ENCODE results near the gene STAC.
"Not testable (repeated sequence)": the region's sequence is repeated elsewhere in the genome, so short reads cannot be mapped to it uniquely, and the experiment has no call there.

STAC gene

GRCh38 chr3:36578418-36578817 lies 198.1 kb downstream of the STAC start:
- H3K4me1 Mint-ChIP-seq (ENCODE audit: low read depth); H3K27ac Mint-ChIP-seq; H3K4me3 Mint-ChIP-seq; DNase-seq (ENCODE audit: low spot score); H3K36me3 Mint-ChIP-seq (ENCODE audit: low read depth); H3K27me3 Mint-ChIP-seq (ENCODE audit: low read depth): not testable (repeated sequence)
- H3K9me3 Mint-ChIP-seq: peaks cover 17% of the 10 kb centered on the region

GRCh38 chr3:36579746-36580145 lies 199.4 kb downstream of the STAC start:
- no peaks in the 10 kb centered on the region for H3K4me1 Mint-ChIP-seq (ENCODE audit: low read depth)
- DNase-seq (ENCODE audit: low spot score): no peak
- peaks cover 17% of the 10 kb centered on the region for H3K9me3 Mint-ChIP-seq
- no peaks in the 10 kb centered on the region for H3K27me3 Mint-ChIP-seq (ENCODE audit: low read depth)
- H3K27ac Mint-ChIP-seq: no peak overlapping the region
- no peak overlapping the region for H3K4me3 Mint-ChIP-seq
- H3K36me3 Mint-ChIP-seq (ENCODE audit: low read depth): no peaks in the 10 kb centered on the region

DNA sequence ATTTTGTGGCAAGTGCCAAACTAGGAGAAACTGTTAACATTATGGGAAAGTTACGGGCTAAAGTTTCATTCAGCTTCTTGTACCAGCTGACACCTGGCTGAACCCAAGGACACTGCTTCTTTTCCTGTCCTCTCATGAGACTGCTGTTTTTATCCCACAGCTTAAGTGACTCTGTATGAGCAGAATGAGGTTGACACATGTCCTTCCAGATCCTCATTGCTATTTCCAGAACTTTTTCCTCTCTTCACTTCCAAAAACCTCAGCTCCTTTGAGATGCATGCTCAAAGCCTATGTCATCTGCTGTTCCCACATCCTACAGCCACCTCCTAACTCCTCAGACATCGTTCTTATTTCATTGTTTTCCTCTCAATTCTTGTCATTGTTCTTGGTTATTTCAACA lies 200.4 kb downstream of the STAC start:
- Mint-ChIP-seq H3K27ac (no peak overlapping the region), H3K4me3 (no peak overlapping the region), H3K4me1 (ENCODE audit: low read depth) (no peaks in the 10 kb centered on the region), H3K36me3 (ENCODE audit: low read depth) (no peaks in the 10 kb centered on the region), H3K9me3 (peaks cover 17% of the 10 kb centered on the region), H3K27me3 (ENCODE audit: low read depth) (no peaks in the 10 kb centered on the region)
- no peak for DNase-seq (ENCODE audit: low spot score)

GRCh38 chr3:36591959-36592358 lies 211.7 kb downstream of the STAC start:
- Mint-ChIP-seq H3K36me3 (ENCODE audit: low read depth) (no peaks in the 10 kb centered on the region), H3K4me1 (ENCODE audit: low read depth) (no peaks in the 10 kb centered on the region), H3K27me3 (ENCODE audit: low read depth) (no peaks in the 10 kb centered on the region), H3K4me3 (no peak overlapping the region), H3K9me3 (no peaks in the 10 kb centered on the region), H3K27ac (no peak overlapping the region)
- no peak for DNase-seq (ENCODE audit: low spot score)

DNA sequence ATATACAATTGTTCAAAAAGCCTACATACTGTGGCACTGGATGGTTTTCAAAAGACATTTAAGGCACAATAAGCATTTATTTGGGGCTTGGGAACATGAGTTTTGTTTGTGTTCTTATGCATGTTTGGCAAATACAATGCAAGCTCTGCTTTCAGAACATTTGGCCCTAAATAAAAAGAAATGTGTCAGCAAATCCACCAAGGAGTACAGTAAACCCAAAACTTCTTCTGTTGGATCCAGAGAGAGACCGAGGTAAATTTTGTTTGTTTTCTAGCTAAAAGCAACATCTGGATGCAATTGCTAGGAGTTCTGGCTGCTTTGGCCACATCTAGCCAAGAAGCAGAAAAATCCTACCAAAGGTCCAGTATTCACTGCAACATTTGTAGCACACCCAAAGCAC lies 215.2 kb downstream of the STAC start:
- Mint-ChIP-seq H3K27ac (no peak overlapping the region), H3K36me3 (ENCODE audit: low read depth) (no peaks in the 10 kb centered on the region), H3K9me3 (no peaks in the 10 kb centered on the region), H3K4me3 (no peak overlapping the region), H3K27me3 (ENCODE audit: low read depth) (no peaks in the 10 kb centered on the region), H3K4me1 (ENCODE audit: low read depth) (no peaks in the 10 kb centered on the region)
- no peak for DNase-seq (ENCODE audit: low spot score)

- no peaks in the 10 kb centered on the region for H3K9me3 Mint-ChIP-seq
- H3K27me3 Mint-ChIP-seq (ENCODE audit: low read depth): no peaks in the 10 kb centered on the region
- H3K36me3 Mint-ChIP-seq (ENCODE audit: low read depth): no peaks in the 10 kb centered on the region
- no peak overlapping the region for H3K4me3 Mint-ChIP-seq
- no peak for DNase-seq (ENCODE audit: low spot score)
- H3K27ac Mint-ChIP-seq: no peak overlapping the region
- H3K4me1 Mint-ChIP-seq (ENCODE audit: low read depth): no peaks in the 10 kb centered on the region
Measured at GRCh38 chr3:36596419-36596818, 216.1 kb downstream of the STAC start.

GRCh38 chr3:36597422-36597821 lies 217.1 kb downstream of the STAC start:
- no peak for DNase-seq (ENCODE audit: low spot score)
- Mint-ChIP-seq H3K27ac (no peak overlapping the region), H3K36me3 (ENCODE audit: low read depth) (no peaks in the 10 kb centered on the region), H3K4me3 (no peak overlapping the region), H3K4me1 (ENCODE audit: low read depth) (no peaks in the 10 kb centered on the region), H3K9me3 (no peaks in the 10 kb centered on the region), H3K27me3 (ENCODE audit: low read depth) (no peaks in the 10 kb centered on the region)
